ENCODE results near the gene VEZF1. TPM values are rescaled to one million over a fixed set of nuclear protein-coding genes. Genes with fewer than 3 reads are reported as not detected.
A peak's percentile ranks its signal among the peaks of the same experiment; 100 is the strongest.

The VEZF1 gene
- total RNA-seq, 2 experiments from 2014 or later, result 17.9 to 19.6 TPM

- ChIA-PET POLR2A (interaction anchor here (0.6 to 1.4 kb wide), 2 partner anchors 38 to 39 kb away, joined by 3 read pairs; partner anchors contain the start of gene VEZF1), CTCF (interaction anchor here (0.6 to 2.8 kb wide), 7 partner anchors 7 to 90 kb away, joined by 3 to 11 read pairs (median 4); partner anchors contain the start of gene CUEDC1)
- Mint-ChIP-seq H3K36me3 (ENCODE audit: low read depth) (no peaks in the 10 kb centered on the region), H3K27ac (no peak overlapping the region), H3K9me3 (no peaks in the 10 kb centered on the region), H3K27me3 (peaks cover 20% of the 10 kb centered on the region), H3K4me1 (ENCODE audit: low read depth) (peaks cover 32% of the 10 kb centered on the region), H3K4me3 (no peak overlapping the region)
- intact Hi-C loops (cut with micrococcal nuclease), result no loop called here
- ATAC-seq (peak; percentile 46), DNase-seq (peak; percentile 16)
- TF ChIP-seq, protein P1, sequence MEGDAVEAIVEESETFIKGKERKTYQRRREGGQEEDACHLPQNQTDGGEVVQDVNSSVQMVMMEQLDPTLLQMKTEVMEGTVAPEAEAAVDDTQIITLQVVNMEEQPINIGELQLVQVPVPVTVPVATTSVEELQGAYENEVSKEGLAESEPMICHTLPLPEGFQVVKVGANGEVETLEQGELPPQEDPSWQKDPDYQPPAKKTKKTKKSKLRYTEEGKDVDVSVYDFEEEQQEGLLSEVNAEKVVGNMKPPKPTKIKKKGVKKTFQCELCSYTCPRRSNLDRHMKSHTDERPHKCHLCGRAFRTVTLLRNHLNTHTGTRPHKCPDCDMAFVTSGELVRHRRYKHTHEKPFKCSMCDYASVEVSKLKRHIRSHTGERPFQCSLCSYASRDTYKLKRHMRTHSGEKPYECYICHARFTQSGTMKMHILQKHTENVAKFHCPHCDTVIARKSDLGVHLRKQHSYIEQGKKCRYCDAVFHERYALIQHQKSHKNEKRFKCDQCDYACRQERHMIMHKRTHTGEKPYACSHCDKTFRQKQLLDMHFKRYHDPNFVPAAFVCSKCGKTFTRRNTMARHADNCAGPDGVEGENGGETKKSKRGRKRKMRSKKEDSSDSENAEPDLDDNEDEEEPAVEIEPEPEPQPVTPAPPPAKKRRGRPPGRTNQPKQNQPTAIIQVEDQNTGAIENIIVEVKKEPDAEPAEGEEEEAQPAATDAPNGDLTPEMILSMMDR (IDR thresholded peaks at IDR 0.05), result no peak
Observed at GRCh38 chr17:57948555-57949420, 39.3 kb downstream of the VEZF1 start.

GRCh38 chr17:57948169-57948554 lies 39.9 kb downstream of the VEZF1 start:
- ChIA-PET CTCF (interaction anchor here (0.6 to 2.8 kb wide), 7 partner anchors 8 to 90 kb away, joined by 3 to 11 read pairs (median 4); partner anchors contain the start of gene CUEDC1), POLR2A (interaction anchor here (0.6 to 1.4 kb wide), 3 partner anchors 38 to 50 kb away, joined by 3 to 4 read pairs (median 3); partner anchors contain the start of gene VEZF1)
- H3K27me3 Mint-ChIP-seq, result peaks cover 16% of the 10 kb centered on the region
- no peak overlapping the region for H3K27ac Mint-ChIP-seq
- ATAC-seq (no peak), DNase-seq (no peak)
- H3K4me1 Mint-ChIP-seq (ENCODE audit: low read depth), result peaks cover 32% of the 10 kb centered on the region
- H3K4me3 Mint-ChIP-seq, result no peak overlapping the region
- intact Hi-C loops (cut with micrococcal nuclease), result no loop called here
- H3K36me3 Mint-ChIP-seq (ENCODE audit: low read depth), result no peaks in the 10 kb centered on the region
- H3K9me3 Mint-ChIP-seq, result no peaks in the 10 kb centered on the region
- TF ChIP-seq, protein P1 (IDR thresholded peaks at IDR 0.05), result no peak

DNA sequence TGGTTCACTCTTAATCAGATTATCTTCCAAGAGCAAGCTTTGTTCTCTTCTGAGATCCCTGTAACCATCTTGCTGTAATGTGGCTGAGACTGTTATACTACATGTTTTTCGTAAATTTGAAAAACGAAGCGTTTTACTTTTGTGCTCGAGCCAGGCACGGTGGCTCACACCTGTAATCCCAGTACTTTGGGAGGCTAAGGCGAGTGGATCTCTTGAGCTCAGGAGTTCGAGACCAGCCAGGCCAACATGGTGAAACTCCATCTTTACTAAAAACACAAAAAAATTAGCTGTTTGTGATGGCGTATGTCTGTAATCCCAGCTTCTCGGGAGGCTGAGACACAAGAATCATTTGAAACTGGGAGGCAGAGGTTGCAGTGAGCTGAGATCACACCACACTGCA lies 40.7 kb downstream of the VEZF1 start:
- POLR2A ChIA-PET, result interaction anchor here (1.0 to 1.5 kb wide), 6 partner anchors 8 to 60 kb away, joined by 3 to 4 read pairs (median 3); partner anchors contain the start of genes CUEDC1, SRSF1 and VEZF1
- CTCF ChIA-PET, result interaction anchor here (0.8 to 2.8 kb wide), 11 partner anchors 9 to 223 kb away, joined by 3 to 11 read pairs (median 4); partner anchors contain the start of gene CUEDC1

DNA sequence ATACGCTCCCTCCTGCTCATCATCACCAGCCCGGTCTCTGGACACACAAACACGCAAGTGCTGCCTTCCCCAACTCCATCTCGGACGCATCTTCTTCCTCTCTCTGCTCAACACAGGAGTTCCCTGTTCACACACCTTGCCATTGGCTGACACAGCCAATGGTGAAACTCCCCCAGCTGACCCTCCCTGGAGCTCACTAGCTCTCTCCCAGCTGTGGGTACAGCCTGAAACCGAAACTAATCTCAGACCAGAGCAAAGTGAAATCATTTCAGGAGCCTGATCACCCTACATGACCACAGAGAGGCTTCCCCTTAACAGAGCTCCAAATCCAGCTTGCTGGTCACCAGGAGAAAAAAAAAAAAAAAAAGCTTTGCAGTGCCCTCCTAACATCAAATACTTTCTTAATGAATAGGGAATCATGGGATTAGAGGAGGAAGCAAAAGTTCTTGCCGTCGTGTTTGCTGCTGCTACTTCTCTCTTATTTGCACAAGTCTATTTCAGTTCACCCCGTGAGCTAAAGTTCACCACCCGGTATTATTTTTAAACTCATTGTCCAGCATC lies 41.2 kb downstream of the VEZF1 start:
- DNase-seq, result peak; percentile 50
- POLR2A ChIA-PET, result interaction anchor here (1.0 to 1.5 kb wide), 5 partner anchors 8 to 60 kb away, joined by 3 to 4 read pairs (median 3); partner anchors contain the start of genes CUEDC1 and SRSF1
- Mint-ChIP-seq H3K4me1 (ENCODE audit: low read depth) (peaks cover 32% of the 10 kb centered on the region), H3K27me3 (peaks cover 16% of the 10 kb centered on the region), H3K27ac (no peak overlapping the region), H3K4me3 (peak overlapping the region; percentile 42), H3K36me3 (ENCODE audit: low read depth) (no peaks in the 10 kb centered on the region), H3K9me3 (no peaks in the 10 kb centered on the region)
- ATAC-seq, result peak; percentile 83
- TF ChIP-seq, protein P1 (IDR thresholded peaks at IDR 0.05), result no peak
- intact Hi-C loops (cut with micrococcal nuclease), result no loop called here
- CTCF ChIA-PET, result interaction anchor here (0.8 to 2.8 kb wide), 11 partner anchors 9 to 224 kb away, joined by 3 to 11 read pairs (median 4); partner anchors contain the start of gene CUEDC1

More for the DNA sequence above, 40.7 kb downstream of the VEZF1 start:
- no peak for ATAC-seq
- Mint-ChIP-seq H3K27ac (no peak overlapping the region), H3K4me1 (ENCODE audit: low read depth) (peaks cover 32% of the 10 kb centered on the region), H3K4me3 (peak overlapping the region; percentile 42), H3K27me3 (peaks cover 16% of the 10 kb centered on the region), H3K36me3 (ENCODE audit: low read depth) (no peaks in the 10 kb centered on the region), H3K9me3 (no peaks in the 10 kb centered on the region)
- no peak for DNase-seq
- intact Hi-C loops (cut with micrococcal nuclease), result no loop called here
- TF ChIP-seq, protein P1 (IDR thresholded peaks at IDR 0.05), result no peak

All from activated CD8-positive, alpha-beta T cell treated with anti-CD3 and anti-CD28 coated beads for 36 hours (primary cell).